DOHH2 (cell line): Measurements from ENCODE around the gene CRMP1.

ENCODE experiments used
- EZH2phosphoT487 ChIP-seq: fragments of 200-600 bp; sonication (generic); IDR thresholded peaks from 2 replicates; pipeline ENCODE4 v1.6.1; 2017; ENCODE audit warnings: borderline replicate concordance, mild to moderate bottlenecking, antibody characterized with exemption, low read length, moderate library complexity, mixed read lengths
- TF ChIP-seq, protein P1 (sequence below): fragments of 200-600 bp; sonication (generic); IDR thresholded peaks from one replicate; pipeline ENCODE4 v1.5.1; 2014; ENCODE audit warnings: antibody characterized with exemption, mild to moderate bottlenecking, low read depth, low read length; ENCODE audit not compliant: poor library complexity, severe bottlenecking

DNA sequence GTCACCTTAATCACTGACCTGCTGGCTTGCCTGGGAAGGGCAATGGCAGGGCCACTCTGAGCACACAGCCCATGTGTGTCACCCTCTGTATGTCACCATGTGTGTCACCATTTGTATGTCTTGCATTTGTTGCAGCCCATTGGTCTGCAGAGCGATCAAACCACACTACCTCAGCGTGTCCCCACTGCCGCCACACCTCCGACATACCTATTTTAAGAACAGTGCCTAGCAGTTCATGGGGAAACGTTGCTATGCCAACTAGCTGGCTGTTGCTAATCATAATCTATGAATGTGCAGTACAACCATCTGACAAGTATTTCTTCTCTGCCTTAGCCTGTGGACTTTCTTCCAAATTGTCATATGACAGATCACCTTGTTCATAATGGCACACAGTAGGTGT lies 8.0 kb upstream of the CRMP1 start:
- TF ChIP-seq, protein P1, sequence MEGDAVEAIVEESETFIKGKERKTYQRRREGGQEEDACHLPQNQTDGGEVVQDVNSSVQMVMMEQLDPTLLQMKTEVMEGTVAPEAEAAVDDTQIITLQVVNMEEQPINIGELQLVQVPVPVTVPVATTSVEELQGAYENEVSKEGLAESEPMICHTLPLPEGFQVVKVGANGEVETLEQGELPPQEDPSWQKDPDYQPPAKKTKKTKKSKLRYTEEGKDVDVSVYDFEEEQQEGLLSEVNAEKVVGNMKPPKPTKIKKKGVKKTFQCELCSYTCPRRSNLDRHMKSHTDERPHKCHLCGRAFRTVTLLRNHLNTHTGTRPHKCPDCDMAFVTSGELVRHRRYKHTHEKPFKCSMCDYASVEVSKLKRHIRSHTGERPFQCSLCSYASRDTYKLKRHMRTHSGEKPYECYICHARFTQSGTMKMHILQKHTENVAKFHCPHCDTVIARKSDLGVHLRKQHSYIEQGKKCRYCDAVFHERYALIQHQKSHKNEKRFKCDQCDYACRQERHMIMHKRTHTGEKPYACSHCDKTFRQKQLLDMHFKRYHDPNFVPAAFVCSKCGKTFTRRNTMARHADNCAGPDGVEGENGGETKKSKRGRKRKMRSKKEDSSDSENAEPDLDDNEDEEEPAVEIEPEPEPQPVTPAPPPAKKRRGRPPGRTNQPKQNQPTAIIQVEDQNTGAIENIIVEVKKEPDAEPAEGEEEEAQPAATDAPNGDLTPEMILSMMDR = no peak
- no peak for TF ChIP-seq EZH2phosphoT487
